WTC11 (cell line): ENCODE measurements around the gene SEZ6.
A peak's percentile ranks its signal among the peaks of the same experiment; 100 is the strongest.

Experiments
- ATF6 ChIP-seq: sonication (generic); formaldehyde crosslinking; IDR thresholded peaks from 2 replicates; pipeline ENCODE4 v1.8.1; 2023; ENCODE audit warnings: mild to moderate bottlenecking, missing genetic modification reagents
- CTCF ChIP-seq: fragments of 200-600 bp; IDR thresholded peaks from 2 replicates; pipeline ENCODE4 v1.8.0; 2022; ENCODE audit warnings: antibody characterized with exemption
- E2F4 ChIP-seq: sonication (generic); formaldehyde crosslinking; IDR thresholded peaks from 2 replicates; pipeline ENCODE4 v1.8.1; 2022; ENCODE audit warnings: low read depth, mild to moderate bottlenecking, moderate library complexity, missing genetic modification reagents, borderline replicate concordance
- ESRRA ChIP-seq: sonication (generic); formaldehyde crosslinking; IDR thresholded peaks from 2 replicates; pipeline ENCODE4 v1.8.1; 2022; ENCODE audit warnings: mild to moderate bottlenecking, missing genetic modification reagents, borderline replicate concordance
- ETV6 ChIP-seq: sonication (generic); formaldehyde crosslinking; IDR thresholded peaks from 2 replicates; pipeline ENCODE4 v1.8.1; 2022; ENCODE audit warnings: mild to moderate bottlenecking, missing genetic modification reagents
- IRF2 ChIP-seq: sonication (generic); formaldehyde crosslinking; IDR thresholded peaks from 2 replicates; pipeline ENCODE4 v1.8.0; 2022; ENCODE audit warnings: low read depth, missing genetic modification reagents, borderline replicate concordance
- KAT7 ChIP-seq: sonication (generic); formaldehyde crosslinking; IDR thresholded peaks from 2 replicates; pipeline ENCODE4 v1.8.1; 2023; ENCODE audit warnings: missing genetic modification reagents, mild to moderate bottlenecking, borderline replicate concordance
- MAX ChIP-seq: sonication (generic); formaldehyde crosslinking; IDR thresholded peaks from 2 replicates; pipeline ENCODE4 v1.8.0; 2022; ENCODE audit warnings: mild to moderate bottlenecking, missing genetic modification reagents
- SOX15 ChIP-seq: fragments of 250-450 bp; sonication (Bioruptor Pico); IDR thresholded peaks from 2 replicates; pipeline ENCODE4 v1.9.0; 2021; ENCODE audit warnings: mild to moderate bottlenecking
- SP1 ChIP-seq: sonication (generic); formaldehyde crosslinking; conservative IDR thresholded peaks from 2 replicates; pipeline ENCODE4 v1.8.1; 2022; ENCODE audit warnings: missing genetic modification reagents
- ZNF416 ChIP-seq: fragments of 250-450 bp; sonication (Bioruptor Pico); IDR thresholded peaks from 2 replicates; pipeline ENCODE4 v1.9.0; 2021; ENCODE audit warnings: mild to moderate bottlenecking, inconsistent platforms
- ZNF512 ChIP-seq: sonication (generic); formaldehyde crosslinking; IDR thresholded peaks from 2 replicates; pipeline ENCODE4 v1.8.1; 2022; ENCODE audit warnings: missing genetic modification reagents, borderline replicate concordance
- ZSCAN18 ChIP-seq: fragments of 250-450 bp; sonication (Bioruptor Pico); IDR thresholded peaks from 2 replicates; pipeline ENCODE4 v2.1.2; 2022; ENCODE audit warnings: mild to moderate bottlenecking, moderate library complexity

GRCh38 chr17:28950017-28950751 is 55.6 kb downstream of the SEZ6 start:
- TF ChIP-seq ETV6 (CRISPR knock-in tag): no peak
- no peak for TF ChIP-seq E2F4 (CRISPR knock-in tag)
- TF ChIP-seq SOX15 (CRISPR knock-in tag): no peak
- TF ChIP-seq ZSCAN18: no peak
- TF ChIP-seq ATF6 (CRISPR knock-in tag): no peak
- TF ChIP-seq ZNF416 (CRISPR knock-in tag): no peak
- TF ChIP-seq ZNF512 (CRISPR knock-in tag): no peak
- TF ChIP-seq ESRRA (CRISPR knock-in tag): no peak
- TF ChIP-seq SP1 (CRISPR knock-in tag): no peak
- no peak for TF ChIP-seq CTCF
- TF ChIP-seq IRF2: no peak
- 0 out of 2 replicates have a peak, but pooled peaks have one; percentile 68 for TF ChIP-seq KAT7
- no peak for TF ChIP-seq MAX (CRISPR knock-in tag)
